ENCODE data around the gene ZNF429.
"Not testable (repeated sequence)": the region's sequence is repeated elsewhere in the genome, so short reads cannot be mapped to it uniquely, and the experiment has no call there.

The ZNF429 gene

DNA sequence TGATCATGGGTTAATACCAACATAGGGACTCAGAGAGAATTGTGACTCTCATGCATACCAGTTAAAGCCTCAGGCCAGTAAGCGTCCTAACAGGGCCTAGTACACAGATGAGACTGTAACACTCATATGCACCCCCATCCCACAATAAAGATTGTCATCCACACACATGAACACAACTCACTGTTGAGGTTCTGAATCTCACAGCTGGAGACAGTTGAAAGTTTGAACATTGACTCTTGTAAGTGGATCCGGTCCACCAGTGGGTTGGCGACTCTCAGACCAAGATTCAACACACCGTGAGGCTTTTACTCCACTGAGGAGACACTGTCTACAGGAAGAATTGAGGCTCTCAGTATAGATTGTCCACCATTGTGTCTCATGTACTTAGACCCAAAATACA, 88.1 kb downstream of the ZNF429 start:
- no peak for DNase-seq

DNA sequence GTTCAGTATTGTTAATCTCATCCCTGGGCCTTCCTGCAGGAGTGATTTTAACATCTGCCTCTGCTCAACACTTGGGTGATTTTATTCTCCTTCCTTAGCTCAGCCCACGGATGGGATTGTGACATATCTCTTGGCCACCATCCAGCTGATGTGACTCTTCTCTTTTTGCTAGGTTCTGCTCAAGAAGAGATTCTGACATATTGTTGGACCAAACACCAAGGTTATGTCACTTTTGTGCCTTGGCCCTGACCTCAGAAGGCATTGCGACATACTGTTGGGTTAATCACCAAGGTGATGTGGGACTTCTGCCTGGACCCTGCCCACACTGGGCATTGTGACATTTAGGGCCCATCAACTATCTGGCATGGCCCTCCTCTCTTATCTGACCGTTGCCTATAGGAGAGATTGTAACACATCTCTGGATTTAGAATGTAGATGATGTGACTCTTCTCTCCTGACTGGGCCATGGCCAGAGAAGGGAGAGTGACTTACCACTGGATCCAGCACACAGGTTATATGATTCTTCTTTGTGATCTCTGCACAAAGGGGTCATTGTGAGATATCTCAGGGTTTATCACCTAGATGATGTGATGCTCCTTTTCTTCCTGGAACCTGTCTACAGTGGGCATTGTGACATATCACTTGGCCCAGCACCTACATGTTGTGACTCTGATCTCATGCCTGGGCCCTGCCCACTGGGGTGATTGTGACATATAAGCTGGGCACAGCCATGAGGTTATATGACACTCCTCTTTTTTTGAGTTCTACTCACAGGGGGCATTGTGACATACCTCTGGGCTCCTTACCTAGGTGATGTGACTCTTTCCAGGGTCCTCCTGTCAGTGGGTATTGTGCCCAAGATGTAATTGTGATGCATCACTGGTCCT, 88.8 kb downstream of the ZNF429 start:
- no peak for DNase-seq

DNA sequence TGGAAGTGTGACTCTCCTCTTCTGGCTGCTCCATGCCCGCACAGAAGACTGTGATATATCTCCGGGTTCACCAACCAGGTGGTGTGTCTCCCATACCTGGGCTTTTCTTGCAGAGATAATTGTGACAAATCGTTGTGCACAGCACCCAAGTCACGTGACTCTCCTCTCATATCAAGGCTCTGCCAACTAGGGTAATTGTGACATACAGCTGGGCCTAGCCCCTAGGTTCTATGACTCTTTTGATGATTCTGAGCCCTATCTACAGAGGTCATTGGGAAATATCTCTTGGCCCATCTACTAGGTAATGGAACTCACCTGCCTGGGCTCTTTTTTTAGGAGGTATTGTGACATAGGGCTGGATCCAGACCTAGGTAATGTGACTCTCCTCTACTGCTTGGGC, 89.8 kb downstream of the ZNF429 start:
- DNase-seq, result no peak

DNA sequence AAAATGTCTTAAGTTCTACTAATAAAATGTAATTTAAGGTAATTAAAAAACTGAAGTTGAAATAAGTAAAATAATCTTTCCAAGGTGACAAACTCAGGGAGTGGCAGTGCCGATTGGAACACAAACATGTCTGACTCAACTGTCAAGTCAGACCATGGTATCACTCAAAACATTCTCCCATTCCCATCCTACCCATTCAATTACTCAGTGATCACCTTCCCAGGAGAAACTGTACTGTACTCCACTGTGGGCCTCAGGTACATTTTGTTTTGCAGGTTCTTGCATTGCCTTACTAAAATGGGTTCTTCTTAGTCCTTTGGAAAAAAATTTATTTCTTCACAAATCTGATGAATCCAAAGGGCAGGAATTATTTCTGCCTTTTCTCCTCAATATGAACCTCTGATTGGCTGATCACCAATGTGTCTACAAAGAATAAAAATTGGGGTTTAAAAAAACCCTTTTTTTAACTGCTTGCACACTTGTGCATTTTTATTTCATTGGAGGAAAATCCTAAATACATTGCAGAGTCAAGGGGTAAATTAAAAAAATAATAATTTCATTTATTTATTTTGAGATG, 96.8 kb downstream of the ZNF429 start:
- DNase-seq, result no peak

GRCh38 chr19:21602659-21603430, 97.4 kb downstream of the ZNF429 start:
- DNase-seq, result not testable (repeated sequence)

DNA sequence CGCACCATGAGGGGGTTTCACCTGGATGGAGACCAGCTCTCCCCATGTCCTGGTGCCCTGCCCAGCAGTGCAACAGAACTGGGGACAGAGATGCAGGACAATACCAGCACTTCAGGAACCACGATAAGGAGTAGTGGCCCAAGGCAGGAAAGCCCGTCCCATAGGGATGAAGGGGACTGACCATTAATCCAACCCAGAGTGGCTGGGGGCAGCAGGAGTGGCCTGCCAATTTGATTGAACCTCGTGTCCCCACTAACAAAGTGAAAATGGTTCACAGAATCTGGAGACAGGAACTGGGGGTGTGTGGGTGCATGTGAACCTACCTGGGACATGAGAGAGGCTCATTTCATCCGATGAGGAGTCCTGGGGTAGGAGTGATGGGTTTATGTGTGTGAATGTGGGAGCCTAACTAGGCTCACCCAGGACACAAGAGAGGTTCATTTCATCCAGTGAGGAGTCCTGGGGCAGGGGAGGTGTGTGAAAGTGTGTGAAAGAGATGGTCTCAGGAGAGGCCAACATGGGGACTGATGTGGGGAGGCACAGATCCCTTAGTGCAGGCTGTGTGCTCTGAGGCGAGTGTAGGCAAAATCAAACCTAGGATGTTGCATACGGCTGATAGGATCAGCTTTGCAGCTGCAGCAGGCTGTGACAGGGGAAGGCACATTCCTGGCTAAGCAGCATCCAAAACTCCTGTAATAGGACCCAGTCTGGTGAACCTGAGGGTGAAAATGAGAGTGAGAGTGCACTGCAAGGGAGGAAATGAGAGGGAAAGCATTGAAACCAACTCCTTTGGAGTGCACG, 98.2 kb downstream of the ZNF429 start:
- DNase-seq, result peak; percentile 12

GRCh38 chr19:21604351-21604926, 99.0 kb downstream of the ZNF429 start:
- DNase-seq, result peak; percentile 37
